ENCODE data around the gene CASQ2.

DNA sequence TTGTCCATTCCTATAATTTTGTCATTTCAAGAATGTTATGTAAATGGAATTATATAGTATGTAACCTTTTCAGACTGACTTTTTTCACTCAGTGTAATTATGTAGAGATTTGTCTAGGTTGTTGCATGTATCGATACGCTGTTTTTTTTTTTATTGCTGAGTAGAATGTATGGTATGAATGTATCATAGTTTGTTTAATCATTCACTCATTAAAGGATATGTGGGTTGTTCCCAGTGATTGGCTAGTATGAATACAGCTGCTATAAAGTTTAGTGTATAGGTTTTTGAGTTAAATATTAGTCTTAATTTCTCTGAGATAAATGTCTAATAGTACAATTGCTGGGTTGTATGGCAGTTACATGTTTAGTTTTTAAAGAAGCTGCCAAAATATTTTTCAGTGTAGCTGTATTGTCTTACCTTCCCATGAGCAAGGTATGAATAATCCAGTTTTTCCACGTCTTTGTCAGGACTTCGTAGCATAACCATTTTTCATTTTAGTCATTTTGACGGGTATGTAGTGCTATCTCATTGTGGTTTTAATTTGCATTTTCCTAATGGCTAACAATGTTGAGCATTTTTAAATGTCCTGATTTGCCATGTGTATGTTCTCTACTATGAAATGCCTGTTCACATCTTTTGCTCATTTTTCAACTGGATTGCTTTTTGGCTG, 22.4 kb downstream of the CASQ2 start:
- TF ChIP-seq SREBF2 (IDR thresholded peaks at IDR 0.05; ENCODE audit: low read length) = no peak
- TF ChIP-seq BACH1 (IDR thresholded peaks at IDR 0.05; ENCODE audit: borderline replicate concordance) = no peak
- TF ChIP-seq, protein P1, sequence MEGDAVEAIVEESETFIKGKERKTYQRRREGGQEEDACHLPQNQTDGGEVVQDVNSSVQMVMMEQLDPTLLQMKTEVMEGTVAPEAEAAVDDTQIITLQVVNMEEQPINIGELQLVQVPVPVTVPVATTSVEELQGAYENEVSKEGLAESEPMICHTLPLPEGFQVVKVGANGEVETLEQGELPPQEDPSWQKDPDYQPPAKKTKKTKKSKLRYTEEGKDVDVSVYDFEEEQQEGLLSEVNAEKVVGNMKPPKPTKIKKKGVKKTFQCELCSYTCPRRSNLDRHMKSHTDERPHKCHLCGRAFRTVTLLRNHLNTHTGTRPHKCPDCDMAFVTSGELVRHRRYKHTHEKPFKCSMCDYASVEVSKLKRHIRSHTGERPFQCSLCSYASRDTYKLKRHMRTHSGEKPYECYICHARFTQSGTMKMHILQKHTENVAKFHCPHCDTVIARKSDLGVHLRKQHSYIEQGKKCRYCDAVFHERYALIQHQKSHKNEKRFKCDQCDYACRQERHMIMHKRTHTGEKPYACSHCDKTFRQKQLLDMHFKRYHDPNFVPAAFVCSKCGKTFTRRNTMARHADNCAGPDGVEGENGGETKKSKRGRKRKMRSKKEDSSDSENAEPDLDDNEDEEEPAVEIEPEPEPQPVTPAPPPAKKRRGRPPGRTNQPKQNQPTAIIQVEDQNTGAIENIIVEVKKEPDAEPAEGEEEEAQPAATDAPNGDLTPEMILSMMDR (IDR thresholded peaks at IDR 0.05 in 2 of 3, conservative IDR thresholded peaks at IDR 0.05 in 1 of 3; ENCODE audit: control insufficient read depth in 2 of 3, extremely low read depth in 1 of 3, insufficient read depth in 1 of 3, low read depth in 3 of 3, low read length in 3 of 3) = no peak
- no peak for TF ChIP-seq TBL1XR1 (IDR thresholded peaks at IDR 0.05; ENCODE audit: low read depth, low read length)
- TF ChIP-seq, protein P2, sequence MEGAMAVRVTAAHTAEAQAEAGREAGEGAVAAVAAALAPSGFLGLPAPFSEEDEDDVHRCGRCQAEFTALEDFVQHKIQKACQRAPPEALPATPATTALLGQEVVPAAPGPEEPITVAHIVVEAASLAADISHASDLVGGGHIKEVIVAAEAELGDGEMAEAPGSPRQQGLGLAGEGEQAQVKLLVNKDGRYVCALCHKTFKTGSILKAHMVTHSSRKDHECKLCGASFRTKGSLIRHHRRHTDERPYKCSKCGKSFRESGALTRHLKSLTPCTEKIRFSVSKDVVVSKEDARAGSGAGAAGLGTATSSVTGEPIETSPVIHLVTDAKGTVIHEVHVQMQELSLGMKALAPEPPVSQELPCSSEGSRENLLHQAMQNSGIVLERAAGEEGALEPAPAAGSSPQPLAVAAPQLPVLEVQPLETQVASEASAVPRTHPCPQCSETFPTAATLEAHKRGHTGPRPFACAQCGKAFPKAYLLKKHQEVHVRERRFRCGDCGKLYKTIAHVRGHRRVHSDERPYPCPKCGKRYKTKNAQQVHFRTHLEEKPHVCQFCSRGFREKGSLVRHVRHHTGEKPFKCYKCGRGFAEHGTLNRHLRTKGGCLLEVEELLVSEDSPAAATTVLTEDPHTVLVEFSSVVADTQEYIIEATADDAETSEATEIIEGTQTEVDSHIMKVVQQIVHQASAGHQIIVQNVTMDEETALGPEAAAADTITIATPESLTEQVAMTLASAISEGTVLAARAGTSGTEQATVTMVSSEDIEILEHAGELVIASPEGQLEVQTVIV (IDR thresholded peaks at IDR 0.05; ENCODE audit: borderline replicate concordance, partially characterized antibody) = no peak
